GM21367 (cell line): Measurements from ENCODE around the gene ELMO3.

ENCODE experiments used
- ATAC-seq: cut with Tn5 transposase; IDR thresholded peaks from one replicate; pipeline ENCODE4 v1.9.1; 2021; ENCODE audit not compliant: unreplicated experiment

Gene ELMO3

DNA sequence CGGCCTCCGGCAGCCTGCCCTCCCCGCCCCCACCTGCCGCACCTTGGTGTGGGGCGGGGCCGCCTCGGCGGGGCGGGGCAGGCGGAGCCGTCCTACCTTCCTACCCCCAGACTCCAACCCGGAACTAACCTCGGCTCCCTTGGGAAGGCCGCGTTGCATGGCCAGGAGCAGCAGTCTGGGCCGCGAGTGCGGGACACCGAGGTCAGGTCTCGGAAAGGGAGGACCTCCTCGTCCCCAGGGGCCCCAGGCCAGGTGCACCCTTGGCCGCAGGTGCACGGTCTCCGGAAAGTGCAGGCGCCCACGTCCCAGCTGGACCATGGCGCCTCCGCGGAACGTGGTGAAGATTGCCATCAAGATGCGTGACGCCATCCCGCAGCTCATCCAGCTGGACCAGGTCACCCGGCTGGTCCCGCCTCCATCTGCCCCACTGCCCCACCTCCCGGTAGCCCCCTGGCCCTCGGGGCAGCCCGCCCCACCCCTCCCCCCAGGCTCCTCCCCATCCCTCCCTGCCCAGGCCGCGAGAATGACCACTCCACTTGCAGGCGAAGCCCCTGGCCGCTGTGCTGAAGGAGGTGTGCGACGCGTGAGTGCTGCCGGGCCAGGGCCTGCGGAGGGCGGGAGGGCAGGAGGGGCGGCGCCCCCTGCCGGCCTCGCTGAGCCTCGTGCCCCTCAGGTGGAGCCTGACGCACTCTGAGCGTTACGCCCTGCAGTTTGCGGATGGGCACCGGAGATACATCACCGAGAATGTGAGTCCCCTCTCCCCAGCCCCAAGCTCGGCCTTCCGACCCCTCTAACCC, at the start of gene ELMO3:
ELMO3 (plus strand) TSS at position 121 of the 797 bp plus-strand sequence; CDS start at position 317, 196 bp downstream.
- ATAC-seq: no peak

- no peak for ATAC-seq
Measured at GRCh38 chr16:67149276-67150046, 49.5 kb upstream of the ELMO3 start.

- peak; percentile 27 for ATAC-seq
Measured at GRCh38 chr16:67150047-67150832, 48.7 kb upstream of the ELMO3 start.

- peak; percentile 38 for ATAC-seq
Measured at GRCh38 chr16:67150833-67151396, 48.0 kb upstream of the ELMO3 start, which contains the start of gene B3GNT9. Gene B3GNT9, minus strand, starts transcription at chr16:67150998. Its CDS starts 513 bp downstream, at chr16:67150485.

DNA sequence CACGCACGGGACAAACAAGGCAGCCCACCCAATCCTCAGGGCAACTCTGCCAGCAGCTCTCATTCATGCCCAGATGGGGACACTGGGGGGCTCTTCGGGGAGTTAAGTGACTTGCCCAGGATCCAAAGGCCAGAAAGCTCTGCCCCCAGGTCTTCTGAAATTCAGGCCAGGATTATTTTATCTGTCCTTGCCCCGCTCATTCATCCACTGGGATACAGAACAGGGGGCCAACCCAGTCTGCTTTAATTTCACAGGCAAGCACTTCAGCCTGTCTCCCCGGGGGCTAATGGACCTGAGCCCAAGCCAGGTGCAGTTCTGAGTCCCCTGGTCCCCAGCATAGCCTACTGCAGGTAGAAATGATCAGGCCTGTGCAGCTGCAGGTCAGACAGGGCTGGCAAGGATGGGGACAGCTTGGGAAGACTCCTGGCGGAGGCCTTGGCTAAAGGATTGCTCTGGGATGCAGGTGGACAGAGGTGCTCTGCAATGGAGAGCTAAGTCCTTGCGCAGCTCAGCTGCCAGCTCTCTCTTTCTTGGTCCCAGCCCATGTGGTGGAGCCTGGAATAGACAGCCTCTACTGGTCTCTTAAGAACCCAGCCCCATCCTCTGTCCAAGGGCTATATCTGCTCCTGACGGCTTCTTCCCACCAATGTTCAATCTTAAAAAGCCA, 47.4 kb upstream of the ELMO3 start:
- ATAC-seq: no peak

- ATAC-seq: no peak
Measured at GRCh38 chr16:67154578-67155294, 44.2 kb upstream of the ELMO3 start.

- no peak for ATAC-seq
Measured at GRCh38 chr16:67155295-67156142, 43.4 kb upstream of the ELMO3 start.

GRCh38 chr16:67156143-67156844, 42.6 kb upstream of the ELMO3 start:
- ATAC-seq: no peak

DNA sequence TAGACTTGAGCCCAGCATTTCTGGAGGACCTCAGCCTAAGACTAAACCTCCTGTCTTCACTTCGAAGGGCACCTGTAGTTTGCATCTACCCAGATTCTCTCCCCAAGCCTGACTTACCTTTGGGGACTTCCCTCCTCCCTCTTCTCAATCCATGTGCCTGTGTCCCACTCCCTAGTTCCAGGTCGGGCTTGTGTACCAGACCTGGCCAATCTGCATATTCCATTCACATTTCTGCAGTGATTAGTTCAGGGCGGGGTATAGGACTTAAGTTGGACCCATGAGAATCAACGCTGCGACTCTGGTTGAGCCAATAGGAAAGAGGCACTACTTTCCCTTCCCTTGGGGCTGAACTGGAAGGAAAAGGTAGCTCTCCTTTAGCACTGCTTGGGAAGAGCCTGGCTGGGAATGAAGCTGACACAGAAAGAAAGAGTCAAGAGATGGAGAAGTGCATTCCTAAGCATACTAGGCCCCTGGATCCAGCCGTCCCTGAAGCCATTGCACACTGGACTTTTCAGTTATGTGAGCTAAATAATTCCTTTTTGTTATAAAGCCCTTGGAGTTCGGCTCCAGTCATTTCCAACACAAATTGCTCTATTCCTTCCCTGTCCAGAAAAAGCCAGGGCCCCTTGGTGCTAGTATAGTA, 41.7 kb upstream of the ELMO3 start:
- no peak for ATAC-seq

- ATAC-seq: no peak
Measured at GRCh38 chr16:67157892-67158635, 40.9 kb upstream of the ELMO3 start.

GRCh38 chr16:67158637-67159600, 40.0 kb upstream of the ELMO3 start:
- ATAC-seq: peak; percentile 36

DNA sequence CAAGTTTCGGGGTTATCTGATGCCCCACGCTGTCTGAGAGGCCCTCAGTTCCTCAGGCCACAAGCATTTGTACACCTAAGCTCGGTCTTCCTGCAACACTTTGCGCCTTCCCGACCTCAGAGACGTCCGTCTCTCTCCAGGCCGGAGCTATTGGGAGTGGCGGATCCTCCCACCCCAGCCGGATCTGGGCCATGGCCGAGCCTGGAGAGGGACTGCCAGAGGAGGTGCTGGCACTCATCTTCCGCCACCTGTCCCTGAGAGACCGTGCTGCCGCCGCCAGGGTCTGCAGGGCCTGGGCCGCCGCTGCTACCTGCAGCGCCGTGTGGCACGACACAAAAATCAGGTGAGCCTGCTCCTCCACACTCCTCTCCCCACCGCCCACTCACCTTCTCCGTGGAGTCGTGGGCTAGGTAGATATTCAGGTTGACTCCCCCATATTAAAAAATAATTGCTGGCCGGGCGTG, 37.3 kb upstream of the ELMO3 start:
- no peak for ATAC-seq

- ATAC-seq: no peak
Measured at GRCh38 chr16:67162506-67163163, 36.3 kb upstream of the ELMO3 start.

DNA sequence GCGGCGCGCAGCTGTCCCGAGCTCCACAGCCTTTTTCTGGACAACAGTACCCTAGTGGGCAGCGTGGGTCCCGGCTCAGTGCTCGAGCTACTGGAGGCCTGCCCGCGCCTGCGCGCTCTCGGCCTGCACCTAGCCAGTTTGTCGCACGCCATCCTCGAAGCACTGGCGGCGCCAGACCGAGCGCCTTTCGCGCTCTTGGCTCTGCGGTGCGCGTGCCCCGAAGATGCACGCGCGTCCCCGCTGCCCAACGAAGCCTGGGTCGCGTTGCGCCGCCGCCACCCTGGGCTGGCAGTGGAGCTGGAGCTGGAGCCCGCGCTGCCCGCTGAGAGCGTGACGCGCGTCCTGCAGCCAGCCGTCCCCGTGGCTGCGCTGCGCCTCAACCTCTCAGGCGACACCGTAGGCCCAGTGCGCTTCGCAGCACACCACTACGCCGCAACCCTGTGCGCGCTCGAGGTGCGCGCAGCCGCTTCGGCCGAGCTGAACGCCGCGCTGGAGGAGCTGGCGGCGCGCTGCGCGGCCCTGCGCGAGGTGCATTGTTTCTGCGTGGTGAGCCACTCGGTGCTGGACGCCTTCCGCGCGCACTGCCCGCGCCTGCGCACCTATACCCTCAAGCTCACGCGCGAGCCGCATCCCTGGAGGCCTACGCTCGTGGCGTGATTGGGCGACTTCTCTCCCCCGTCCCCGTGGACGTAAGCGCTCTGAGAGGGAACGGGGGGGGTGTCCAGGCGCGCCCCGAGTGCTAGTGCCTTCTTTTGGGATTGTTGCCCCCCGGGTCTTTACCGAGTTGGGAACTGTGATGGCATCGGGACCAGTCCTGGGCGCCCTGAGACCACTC, 35.5 kb upstream of the ELMO3 start:
- ATAC-seq: no peak
